Neural progenitor cell (in vitro differentiated cells): ENCODE data around the gene CCDC18.

Experiments used
- CTCF ChIP-seq: fragments of 200-600 bp; sonication (generic); IDR thresholded peaks from 2 replicates; pipeline ENCODE4 v1.5.1; 2017; ENCODE audit warnings: antibody characterized with exemption, mild to moderate bottlenecking
- EZH2 ChIP-seq: fragments of 200-600 bp; sonication (generic); IDR thresholded peaks from 2 replicates; pipeline ENCODE4 v1.6.1; 2017; ENCODE audit warnings: antibody characterized with exemption, mild to moderate bottlenecking, moderate library complexity

- TF ChIP-seq CTCF (no peak), EZH2 (no peak)
These were observed 75.9 kb downstream of the CCDC18 start for GRCh38 chr1:93256433-93256832.
